NCI-H1092 treated with DMSO at 0.1 percent for 48 hours (cell line): Measurements from ENCODE around the gene TRIM16.
"Not testable (repeated sequence)": the region's sequence is repeated elsewhere in the genome, so short reads cannot be mapped to it uniquely, and the experiment has no call there.

ENCODE experiments used
- DNase-seq: peaks from one replicate; lab custom pipeline; 2025; lab: John Stamatoyannopoulos, UW

The TRIM16 gene

DNA sequence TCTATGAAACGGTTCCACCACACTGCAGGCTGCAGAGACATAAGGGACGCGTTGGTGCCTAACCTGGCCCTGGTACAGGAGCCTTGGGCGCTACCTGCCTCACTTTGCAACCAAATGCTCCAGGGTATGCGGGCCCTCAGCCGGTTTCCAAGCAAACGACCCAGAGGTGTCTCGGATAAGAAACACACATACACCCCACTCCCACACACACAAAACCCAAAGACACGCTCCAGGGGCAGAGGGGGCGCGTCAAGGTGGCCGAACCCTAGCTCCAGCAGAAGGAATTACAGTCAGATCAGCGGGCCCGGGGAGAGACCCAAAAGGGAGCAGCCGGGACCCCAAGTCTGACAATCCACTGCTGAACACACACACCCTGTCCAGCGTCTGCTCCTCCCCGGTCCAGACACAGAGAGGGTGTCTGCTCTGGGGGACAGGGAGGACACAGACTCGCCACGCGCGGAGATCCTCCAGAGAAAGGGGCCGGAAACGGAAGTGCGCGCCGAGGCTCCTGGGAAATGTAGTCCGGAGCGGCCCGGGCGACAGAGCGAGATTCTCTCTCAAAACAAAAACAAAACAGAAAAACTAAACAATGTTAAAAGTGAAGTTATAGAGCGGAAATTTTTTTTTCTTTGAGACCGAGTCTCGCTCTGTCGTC is at the start of gene TRIM16:
TRIM16 (minus strand) TSS at position 488 of the 655 bp plus-strand sequence. CDS start 32,702 bp downstream, outside the sequence.
- peak; percentile 15 for DNase-seq

- DNase-seq = not testable (repeated sequence)
Measured at GRCh38 chr17:15733174-15733789, 49.2 kb upstream of the TRIM16 start.

- not testable (repeated sequence) for DNase-seq
Measured at GRCh38 chr17:15731900-15732299, 47.8 kb upstream of the TRIM16 start, which contains the start of gene TBC1D26. Gene TBC1D26, plus strand, starts transcription at chr17:15732283. Its CDS starts 3,066 bp downstream, at chr17:15735349.

GRCh38 chr17:15730535-15730934 is 46.4 kb upstream of the TRIM16 start:
- DNase-seq = not testable (repeated sequence)

DNA sequence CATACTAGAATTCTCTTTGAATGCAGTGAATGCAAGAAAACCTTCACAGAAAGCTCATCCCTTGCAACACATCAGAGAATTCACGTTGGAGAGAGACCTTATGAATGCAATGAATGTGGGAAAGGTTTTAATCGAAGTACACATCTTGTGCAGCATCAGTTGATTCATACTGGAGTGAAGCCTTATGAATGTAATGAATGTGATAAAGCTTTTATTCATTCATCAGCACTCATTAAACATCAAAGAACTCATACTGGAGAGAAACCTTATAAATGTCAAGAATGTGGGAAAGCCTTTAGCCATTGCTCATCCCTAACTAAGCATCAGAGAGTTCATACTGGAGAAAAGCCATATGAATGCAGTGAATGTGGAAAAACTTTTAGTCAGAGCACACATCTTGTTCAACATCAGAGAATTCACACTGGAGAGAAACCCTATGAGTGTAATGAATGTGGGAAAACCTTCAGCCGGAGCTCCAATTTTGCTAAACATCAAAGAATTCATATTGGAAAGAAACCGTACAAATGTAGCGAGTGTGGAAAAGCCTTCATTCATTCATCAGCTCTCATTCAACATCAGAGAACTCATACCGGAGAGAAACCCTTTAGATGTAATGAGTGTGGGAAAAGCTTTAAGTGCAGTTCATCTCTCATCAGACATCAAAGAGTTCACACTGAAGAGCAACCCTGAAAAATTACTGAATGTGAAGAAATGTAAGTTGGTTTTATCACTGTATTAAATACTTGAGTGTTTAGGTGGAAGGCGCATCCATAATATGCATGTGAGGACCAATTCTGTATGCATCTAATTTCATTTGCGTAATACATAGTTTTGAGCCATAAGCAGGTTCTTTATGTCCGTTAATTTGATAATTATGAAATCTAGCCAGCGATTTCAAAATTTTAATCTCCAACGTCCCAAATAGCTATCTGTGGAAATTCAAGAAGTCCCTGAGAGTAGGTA is 32.8 kb upstream of the TRIM16 start:
- DNase-seq = not testable (repeated sequence)

- not testable (repeated sequence) for DNase-seq
Measured at GRCh38 chr17:15708879-15709278, 24.8 kb upstream of the TRIM16 start.

- not testable (repeated sequence) for DNase-seq
Measured at GRCh38 chr17:15704813-15705212, 20.7 kb upstream of the TRIM16 start.

DNA sequence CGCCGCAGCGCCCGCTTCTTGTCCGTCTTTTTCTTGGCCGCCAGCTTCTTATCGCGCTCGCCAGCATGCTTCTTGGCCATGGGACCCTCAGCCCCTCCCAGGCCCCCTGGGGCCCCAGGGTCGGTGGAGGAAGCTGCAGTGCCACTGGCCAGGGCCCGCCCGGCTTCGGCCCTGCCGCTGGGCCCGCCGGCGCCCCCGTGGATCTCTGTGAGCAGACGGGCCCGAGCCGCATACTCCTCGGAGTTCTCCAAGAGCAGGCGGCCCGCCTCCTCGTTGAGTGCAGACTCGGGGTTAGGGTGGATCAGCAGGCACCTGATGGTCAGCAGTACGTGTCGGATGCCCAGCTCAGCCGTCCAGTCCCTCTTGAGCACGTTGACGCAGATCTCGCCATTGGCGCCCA is 20.1 kb upstream of the TRIM16 start:
- DNase-seq = not testable (repeated sequence)

DNA sequence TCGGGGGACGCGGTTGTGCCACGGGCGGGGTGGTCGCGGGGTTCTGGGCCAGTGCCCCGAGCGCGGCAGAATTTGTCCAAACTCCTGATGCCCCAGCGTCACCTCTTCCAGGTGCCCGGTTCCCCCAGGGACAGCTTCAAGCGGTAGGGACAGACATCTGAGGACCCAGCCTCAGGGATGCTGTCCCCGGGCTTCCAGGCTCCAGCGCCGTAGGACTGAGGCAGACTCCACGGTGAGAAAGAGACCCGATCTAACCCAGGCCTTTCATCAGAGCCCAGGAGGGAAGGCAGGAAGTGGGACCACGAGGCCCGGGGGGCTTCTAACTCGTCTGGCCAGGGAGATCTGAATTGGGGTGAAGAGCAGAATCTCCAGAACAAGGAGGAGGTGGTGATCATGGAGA is 15.8 kb upstream of the TRIM16 start:
- DNase-seq = not testable (repeated sequence)

DNA sequence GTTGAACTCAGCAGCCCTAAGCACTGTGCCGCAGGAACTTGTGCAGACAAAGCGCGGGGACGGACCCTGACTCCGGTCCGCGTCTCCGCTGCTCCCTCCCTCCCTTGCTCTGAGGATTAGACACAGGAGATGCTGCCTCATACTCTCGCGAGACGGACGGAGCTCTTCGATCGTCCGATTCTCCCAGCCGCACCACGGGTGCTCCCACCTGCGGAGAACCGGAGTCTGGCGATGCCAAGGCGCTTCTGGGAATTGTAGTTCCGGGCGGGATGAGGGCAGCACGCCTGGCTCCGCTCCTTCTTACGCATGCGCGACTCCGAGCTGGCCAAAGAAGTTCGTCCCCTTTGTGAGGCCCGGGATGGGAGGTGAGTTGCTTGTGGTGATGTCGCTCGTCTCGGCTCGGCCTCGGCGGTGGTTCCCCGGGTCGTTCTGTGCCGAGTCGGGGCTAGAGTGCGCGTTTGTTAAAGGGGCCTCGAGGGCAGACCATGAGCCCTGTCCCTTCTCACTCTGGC is 15.4 kb upstream of the TRIM16 start, which contains the start of gene ZNF286A:
ZNF286A (plus strand) TSS at position 340 of the 512 bp plus-strand sequence. CDS start 578 bp downstream, outside the sequence.
- peak; percentile 88 for DNase-seq

DNA sequence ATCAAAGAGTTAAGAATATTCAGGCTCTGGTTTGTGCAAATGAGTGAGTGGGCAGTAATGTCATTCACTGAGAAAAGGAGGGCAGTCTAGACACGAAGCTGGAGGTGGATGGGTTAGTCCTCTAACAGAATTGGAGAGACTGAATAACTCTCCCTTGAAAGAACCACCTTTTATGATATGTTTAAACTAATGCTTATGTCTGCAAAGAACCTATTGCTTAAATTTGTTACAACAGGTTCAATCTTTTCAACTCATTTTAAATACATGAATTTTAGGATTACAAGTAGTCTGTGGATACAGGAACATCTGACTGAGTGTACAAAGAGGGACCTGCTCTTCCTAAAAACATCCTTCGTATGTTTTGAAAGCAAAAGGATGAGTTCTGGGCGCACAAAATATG is 14.9 kb upstream of the TRIM16 start:
- DNase-seq = peak; percentile 15

- DNase-seq = not testable (repeated sequence)
Measured at GRCh38 chr17:15687494-15687893, 3.4 kb upstream of the TRIM16 start.

DNA sequence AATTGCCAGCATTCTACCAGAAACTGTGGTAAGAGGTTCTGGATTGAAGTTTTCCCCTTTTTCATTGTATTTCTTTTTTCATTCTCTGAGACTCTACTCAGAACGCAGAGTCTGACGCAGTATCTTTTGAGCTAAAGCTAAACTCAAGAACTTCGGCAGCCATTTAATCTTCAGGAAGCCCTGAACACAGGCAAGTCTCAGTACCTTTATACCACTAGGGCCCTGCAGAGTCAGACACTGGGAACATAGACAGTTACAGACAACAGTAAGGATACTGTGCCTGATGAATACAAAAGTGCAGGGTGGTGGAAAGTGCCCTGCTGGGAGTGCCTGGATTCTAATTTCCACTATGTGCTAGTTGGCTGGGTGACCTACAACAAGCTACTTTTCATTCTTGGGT is 976 bp downstream of the TRIM16 start:
- not testable (repeated sequence) for DNase-seq

GRCh38 chr17:15675991-15676390 is 8.1 kb downstream of the TRIM16 start:
- DNase-seq = not testable (repeated sequence)

- not testable (repeated sequence) for DNase-seq
Measured at GRCh38 chr17:15674640-15675039, 9.5 kb downstream of the TRIM16 start.

- DNase-seq = not testable (repeated sequence)
Measured at GRCh38 chr17:15669526-15669925, 14.6 kb downstream of the TRIM16 start.

DNA sequence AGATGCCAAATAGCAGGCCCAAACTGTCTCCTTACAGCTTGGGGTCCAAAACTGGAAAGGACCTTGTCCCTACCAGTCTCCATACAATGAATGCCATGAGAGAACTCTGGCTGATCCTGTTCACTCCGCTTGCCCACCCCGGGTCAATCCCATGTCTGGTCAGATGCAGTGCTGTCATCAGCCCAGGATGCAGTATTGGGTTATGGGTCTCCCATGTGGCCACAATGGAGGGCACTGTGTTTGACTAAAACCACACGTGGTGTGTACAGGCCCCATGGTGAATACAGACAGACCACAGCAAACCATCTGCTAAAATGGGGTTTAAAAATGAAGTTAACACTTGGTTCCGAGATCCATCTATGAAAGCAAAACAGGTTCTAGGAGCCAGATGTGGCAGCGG is 20.4 kb downstream of the TRIM16 start:
- no peak for DNase-seq

DNA sequence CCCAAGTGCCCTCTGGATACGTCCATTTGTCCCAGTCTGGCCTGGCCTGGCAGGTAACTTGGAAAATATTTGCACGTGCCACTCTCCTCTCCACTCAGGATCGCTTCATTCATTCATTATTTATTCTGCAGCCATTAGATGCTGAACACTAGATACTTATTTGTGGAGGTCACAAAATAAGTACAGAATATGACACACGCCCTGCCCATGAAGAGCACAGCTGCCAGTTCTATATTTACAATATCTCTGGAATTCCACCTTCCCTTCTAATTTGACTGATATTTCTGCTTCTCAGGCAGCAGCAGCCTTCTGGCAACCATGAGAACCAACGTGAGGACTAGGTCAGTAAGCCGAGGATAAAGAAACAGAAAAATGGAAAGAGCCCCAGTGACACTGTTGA is 20.9 kb downstream of the TRIM16 start:
- no peak for DNase-seq

DNA sequence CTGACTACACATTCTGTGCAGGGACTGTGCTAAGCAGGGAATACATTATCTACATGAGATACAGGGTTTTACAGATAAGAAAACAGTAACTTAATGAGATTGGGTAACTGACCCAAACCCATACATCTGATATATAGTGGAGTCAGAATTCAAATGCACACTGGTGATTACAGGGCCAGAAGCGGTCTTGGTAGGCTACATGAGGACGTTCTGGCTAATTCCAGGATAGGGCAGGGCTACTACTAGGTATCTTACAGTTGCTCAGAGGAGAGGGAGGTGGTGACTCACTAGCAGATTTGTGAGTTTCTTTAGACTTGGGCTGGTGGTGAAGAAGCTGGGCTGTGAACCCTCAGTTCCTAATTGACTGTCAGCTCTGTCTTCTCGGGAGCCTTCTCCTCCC is 21.4 kb downstream of the TRIM16 start:
- no peak for DNase-seq

DNA sequence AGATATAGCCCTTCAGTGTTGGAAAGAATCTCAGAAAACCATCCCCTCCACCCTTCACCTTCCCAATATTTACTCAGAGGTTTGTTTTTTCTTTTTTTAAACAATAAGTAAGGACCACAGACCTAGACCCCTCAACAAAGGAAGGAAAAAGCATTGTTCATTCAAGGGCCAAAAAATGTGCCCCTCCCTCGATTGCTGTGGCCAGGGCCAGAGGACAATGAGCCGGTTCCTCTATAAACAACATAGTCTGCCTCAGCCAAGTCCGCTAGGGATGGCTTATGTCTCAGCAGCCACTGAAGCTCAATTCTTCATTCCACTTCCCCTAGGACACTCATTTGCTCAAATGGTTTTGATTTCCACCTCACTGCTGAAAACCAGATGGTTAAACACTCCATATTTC is 24.0 kb downstream of the TRIM16 start:
- no peak for DNase-seq

GRCh38 chr17:15659663-15660062 is 24.4 kb downstream of the TRIM16 start:
- no peak for DNase-seq

DNA sequence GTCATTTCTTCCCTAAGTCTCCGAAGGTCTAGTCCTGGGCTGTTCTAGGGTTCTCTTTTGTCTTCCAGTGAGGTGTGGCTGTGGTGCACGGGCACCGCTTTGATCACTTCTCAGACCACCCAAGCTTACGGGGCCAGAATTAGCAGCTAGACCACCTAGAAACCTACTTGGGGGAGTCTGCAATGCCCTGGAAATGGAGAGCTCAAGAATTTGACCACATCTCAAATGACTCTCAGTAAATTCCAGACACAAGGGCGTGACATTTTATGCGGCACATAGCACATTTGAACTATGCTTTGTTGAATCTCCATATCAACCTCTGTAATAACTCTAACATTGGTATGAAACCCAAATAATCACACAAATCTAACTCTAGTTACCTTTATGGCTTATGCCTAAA is 24.9 kb downstream of the TRIM16 start:
- no peak for DNase-seq
